Osteoblast (primary cell): ENCODE results near the gene FDX1. TPM values are rescaled to one million over a fixed set of nuclear protein-coding genes. Genes with fewer than 3 reads are reported as not detected.

Experiments
- DNase-seq: peaks from one replicate; pipeline ENCODE4 v3.0.0; 2011; ENCODE audit warnings: low spot score, mixed read lengths; ENCODE audit not compliant: insufficient read length; ENCODE audit errors: missing footprints
- H2AFZ ChIP-seq: 2 replicates; pipeline ENCODE4 v1.6.0; 2011; ENCODE audit warnings: mild to moderate bottlenecking, low read length
- H3K27ac ChIP-seq: 2 replicates; pipeline ENCODE4 v1.5.1; 2011; ENCODE audit warnings: mild to moderate bottlenecking, low read depth, low read length, moderate library complexity
- H3K27me3 ChIP-seq: 2 replicates; pipeline ENCODE4 v1.6.0; 2012; ENCODE audit warnings: mild to moderate bottlenecking, control low read depth, inconsistent platforms, low read length, moderate library complexity; ENCODE audit not compliant: insufficient read depth
- H3K36me3 ChIP-seq: 2 replicates; pipeline ENCODE4 v1.5.1; 2011; ENCODE audit warnings: mild to moderate bottlenecking, low read length, control low read depth, moderate library complexity; ENCODE audit not compliant: insufficient read depth
- H3K4me1 ChIP-seq: 2 replicates; pipeline ENCODE4 v1.5.1; 2011; ENCODE audit warnings: mild to moderate bottlenecking, low read length, control low read depth, moderate library complexity; ENCODE audit not compliant: insufficient read depth
- H3K4me2 ChIP-seq: 2 replicates; pipeline ENCODE4 v1.6.0; 2011; ENCODE audit warnings: mild to moderate bottlenecking, low read length; ENCODE audit not compliant: insufficient read depth
- H3K4me3 ChIP-seq: fragments of 200-600 bp; sonication (generic); 3 replicates; pipeline ENCODE4 v1.5.1; 2012; ENCODE audit warnings: mild to moderate bottlenecking, low read length, inconsistent platforms; ENCODE audit not compliant: insufficient read depth
- H3K79me2 ChIP-seq: 2 replicates; pipeline ENCODE4 v1.6.0; 2012; ENCODE audit warnings: mild to moderate bottlenecking, low read length, control low read depth, inconsistent platforms; ENCODE audit not compliant: insufficient read depth
- H3K9me3 ChIP-seq: 2 replicates; pipeline ENCODE4 v1.5.1; 2011; ENCODE audit warnings: low read depth, low read length, control low read depth
- H4K20me1 ChIP-seq: 2 replicates; pipeline ENCODE4 v1.6.0; 2012; ENCODE audit warnings: mild to moderate bottlenecking, low read length, control low read depth; ENCODE audit not compliant: insufficient read depth
- CTCF ChIP-seq: IDR thresholded peaks from 2 replicates; pipeline ENCODE4 v1.5.1; 2011; ENCODE audit warnings: mild to moderate bottlenecking, low read depth, low read length, moderate library complexity; ENCODE audit errors: extremely low read depth
- total RNA-seq: library from RNA; depleted of rRNA; stranded (reverse); fragments of >200 nt; gene quantifications from 2 replicates; pipeline ENCODE4 v1.2.3, GENCODE V29; 2012

Gene FDX1
- total RNA-seq, 1 donor, result 9.0 TPM

GRCh38 chr11:110428956-110429730 lies 605 bp upstream of the FDX1 start:
- H3K27me3 ChIP-seq, result no peaks in the 10 kb centered on the region
- H4K20me1 ChIP-seq, result peaks cover 20% of the 10 kb centered on the region
- TF ChIP-seq CTCF, result no peak
- peak overlapping the region; percentile 49 for H2AFZ ChIP-seq
- no peak for DNase-seq
- no peaks in the 10 kb centered on the region for H3K36me3 ChIP-seq
- peak overlapping the region; percentile 88 for H3K27ac ChIP-seq
- peaks cover 34% of the 10 kb centered on the region for H3K4me1 ChIP-seq
- H3K4me2 ChIP-seq, result peak overlapping the region; percentile 79
- peak overlapping the region; percentile 86 for H3K4me3 ChIP-seq
- H3K9me3 ChIP-seq, result no peaks in the 10 kb centered on the region
- H3K79me2 ChIP-seq, result peaks cover 38% of the 10 kb centered on the region

GRCh38 chr11:110430267-110431050 lies 711 bp downstream of the FDX1 start:
- H3K79me2 ChIP-seq, result peaks cover 50% of the 10 kb centered on the region
- H3K4me1 ChIP-seq, result peaks cover 30% of the 10 kb centered on the region
- H3K9me3 ChIP-seq, result no peaks in the 10 kb centered on the region
- no peaks in the 10 kb centered on the region for H3K27me3 ChIP-seq
- H3K27ac ChIP-seq, result peak overlapping the region; percentile 88
- TF ChIP-seq CTCF, result no peak
- DNase-seq, result peak; percentile 71
- peak overlapping the region; percentile 91 for H2AFZ ChIP-seq
- peak overlapping the region; percentile 88 for H3K4me2 ChIP-seq
- H4K20me1 ChIP-seq, result peaks cover 29% of the 10 kb centered on the region
- peak overlapping the region; percentile 86 for H3K4me3 ChIP-seq
- H3K36me3 ChIP-seq, result no peaks in the 10 kb centered on the region

- Histone ChIP-seq H3K27ac (peak overlapping the region; percentile 88), H3K79me2 (peaks cover 52% of the 10 kb centered on the region)
- peak; percentile 58 for DNase-seq
Observed at GRCh38 chr11:110431051-110431672, 1.4 kb downstream of the FDX1 start.

More at GRCh38 chr11:110431051-110431672, 1.4 kb downstream of the FDX1 start:
- Histone ChIP-seq H3K27me3 (no peaks in the 10 kb centered on the region), H3K4me3 (peak overlapping the region; percentile 86), H4K20me1 (peaks cover 29% of the 10 kb centered on the region), H3K4me2 (peak overlapping the region; percentile 88), H2AFZ (peak overlapping the region; percentile 91), H3K4me1 (peaks cover 23% of the 10 kb centered on the region), H3K36me3 (no peaks in the 10 kb centered on the region), H3K9me3 (no peaks in the 10 kb centered on the region)
- no peak for TF ChIP-seq CTCF
